HG03064 (cell line): ENCODE results near the gene SHE.

ENCODE experiments used
- ATAC-seq: cut with Tn5 transposase; IDR thresholded peaks from one replicate; pipeline ENCODE4 v1.9.1; 2021; ENCODE audit warnings: low read depth; ENCODE audit not compliant: unreplicated experiment

Gene SHE

GRCh38 chr1:154453161-154453560 is 49.1 kb downstream of the SHE start:
- ATAC-seq: no peak

DNA sequence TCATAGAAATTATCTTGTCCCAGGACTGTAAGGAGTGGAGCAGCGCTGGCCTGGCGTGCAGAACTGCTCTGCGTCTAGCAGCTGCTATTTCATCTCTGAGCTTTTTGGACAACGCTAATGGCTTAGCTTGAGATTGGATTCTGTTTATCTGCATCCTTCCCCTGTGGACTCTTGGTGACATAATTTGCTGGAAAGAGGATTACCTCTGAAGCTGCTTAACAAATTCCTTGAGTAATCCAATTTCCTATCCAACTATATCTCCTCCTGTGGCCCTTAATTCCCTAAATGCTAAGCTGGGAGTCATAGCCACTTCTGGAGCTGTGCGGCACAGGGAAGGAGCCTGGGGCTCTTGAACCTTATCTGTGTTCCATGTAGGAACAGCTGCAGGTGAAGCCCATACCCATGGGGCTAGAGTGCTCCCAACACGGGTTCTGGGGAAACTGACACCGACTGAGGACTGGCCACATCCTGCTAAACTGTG is 53.8 kb downstream of the SHE start:
- ATAC-seq: no peak

- no peak for ATAC-seq
These were observed 55.4 kb downstream of the SHE start for GRCh38 chr1:154446789-154447188.

DNA sequence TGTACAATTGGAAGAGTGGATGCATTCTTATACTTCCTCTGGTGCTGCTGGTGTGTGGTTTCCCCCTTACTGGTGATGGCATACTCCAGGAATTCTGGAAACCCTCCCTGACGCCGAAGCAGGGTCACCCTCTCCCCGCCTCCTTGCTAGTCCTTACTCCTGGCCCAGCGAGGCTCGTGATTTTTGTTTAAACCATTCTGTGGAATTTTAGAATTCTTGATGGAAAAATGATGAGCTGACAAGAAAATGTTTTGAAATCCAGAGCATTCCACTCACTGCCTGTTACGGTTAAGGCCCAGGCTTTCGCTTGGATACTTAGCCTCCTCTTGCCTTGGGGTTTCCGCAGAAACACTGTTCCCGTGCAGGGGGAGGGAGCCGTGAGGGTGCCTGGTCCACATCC is 55.9 kb downstream of the SHE start:
- ATAC-seq: no peak

GRCh38 chr1:154445040-154445472 is 57.2 kb downstream of the SHE start:
- no peak for ATAC-seq

GRCh38 chr1:154443274-154444013 is 58.8 kb downstream of the SHE start:
- ATAC-seq: no peak

DNA sequence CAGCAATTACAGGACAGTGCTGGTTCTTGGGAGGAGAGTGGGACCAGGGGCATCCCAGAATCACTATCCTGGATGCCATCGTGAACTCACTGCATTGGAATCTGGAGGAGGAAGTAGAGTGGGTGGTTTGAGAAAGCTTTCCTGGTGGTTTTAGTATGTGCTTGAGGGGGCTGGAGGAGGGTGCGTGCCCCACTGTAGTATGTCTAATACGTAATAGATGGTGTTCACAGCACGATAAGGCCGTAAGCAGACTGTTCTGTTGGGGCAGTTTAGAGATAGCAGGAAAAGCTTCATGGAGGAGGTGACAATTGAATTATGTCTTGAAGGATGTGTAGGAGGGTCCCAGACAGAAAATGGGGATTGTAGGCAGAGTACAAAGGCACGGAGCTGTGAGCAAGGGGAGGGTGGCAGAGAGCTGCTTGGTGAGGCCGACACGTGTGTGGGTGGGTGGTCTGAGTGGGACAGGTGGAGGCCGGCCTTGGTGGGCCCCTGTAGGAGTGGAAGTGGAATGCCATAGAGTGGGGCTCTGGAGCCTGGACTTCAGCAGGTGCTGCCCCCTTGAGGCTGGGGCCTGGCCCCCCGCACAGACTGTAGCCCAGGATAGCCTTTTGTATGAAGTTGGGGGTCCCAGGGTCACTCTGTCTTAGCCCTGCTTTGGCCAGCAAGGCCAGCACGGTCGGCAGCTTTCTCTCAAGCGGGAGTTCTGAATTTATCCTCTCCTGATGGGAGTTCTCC is 60.0 kb downstream of the SHE start:
- ATAC-seq: no peak

- no peak for ATAC-seq
These were observed 60.8 kb downstream of the SHE start for GRCh38 chr1:154441241-154441888.

- ATAC-seq: no peak
These were observed 62.0 kb downstream of the SHE start for GRCh38 chr1:154440036-154440804.

- no peak for ATAC-seq
These were observed 65.8 kb downstream of the SHE start for GRCh38 chr1:154436433-154436832.

GRCh38 chr1:154435599-154436200 is 66.5 kb downstream of the SHE start:
- ATAC-seq: no peak

GRCh38 chr1:154434346-154435085 is 67.7 kb downstream of the SHE start:
- no peak for ATAC-seq

GRCh38 chr1:154433161-154433764 is 68.9 kb downstream of the SHE start:
- ATAC-seq: no peak

GRCh38 chr1:154431586-154432373 is 70.4 kb downstream of the SHE start:
- ATAC-seq: no peak

- ATAC-seq: no peak
These were observed 71.3 kb downstream of the SHE start for GRCh38 chr1:154430903-154431302.

GRCh38 chr1:154429841-154430611 is 72.2 kb downstream of the SHE start:
- no peak for ATAC-seq
